Mesothelial cell of epicardium (in vitro differentiated cells): ENCODE data around the gene PTBP3. TPM values are rescaled to one million over a fixed set of nuclear protein-coding genes. Genes with fewer than 3 reads are reported as not detected.

ENCODE experiments used
- DNase-seq, 2 experiments: peaks; one replicate each; pipeline ENCODE4 v3.0.0; 2021; ENCODE audit warnings: low spot score in 2 of 2; ENCODE audit not compliant: unreplicated experiment in 2 of 2
- H3K27ac Mint-ChIP-seq: 2 replicates; pipeline ENCODE4 v1.8.0; 2021; ENCODE audit warnings: mixed read lengths
- H3K27me3 Mint-ChIP-seq: 2 replicates; pipeline ENCODE4 v1.8.0; 2021; ENCODE audit warnings: low read depth, mixed read lengths
- H3K36me3 Mint-ChIP-seq: 2 replicates; pipeline ENCODE4 v1.8.0; 2021; ENCODE audit warnings: mixed read lengths
- H3K4me1 Mint-ChIP-seq: 2 replicates; pipeline ENCODE4 v1.8.0; 2021; ENCODE audit warnings: mixed read lengths
- H3K4me3 Mint-ChIP-seq: 2 replicates; pipeline ENCODE4 v1.8.0; 2021; ENCODE audit warnings: mild to moderate bottlenecking, moderate library complexity, mixed read lengths
- H3K9me3 Mint-ChIP-seq: 2 replicates; pipeline ENCODE4 v1.8.0; 2021; ENCODE audit warnings: mixed read lengths
- total RNA-seq: library from RNA; stranded (reverse); gene quantifications from 3 replicates; pipeline ENCODE4 v1.2.1, GENCODE V29; 2021
- TF ChIP-seq, protein P1 (sequence below): fragments of 200-600 bp; sonication (generic); IDR thresholded peaks from one replicate; pipeline ENCODE4 v1.5.0; 2021; ENCODE audit warnings: antibody characterized with exemption; ENCODE audit not compliant: unreplicated experiment

The PTBP3 gene
- total RNA-seq, 1 donor from 2014 or later: 41.6 TPM

DNA sequence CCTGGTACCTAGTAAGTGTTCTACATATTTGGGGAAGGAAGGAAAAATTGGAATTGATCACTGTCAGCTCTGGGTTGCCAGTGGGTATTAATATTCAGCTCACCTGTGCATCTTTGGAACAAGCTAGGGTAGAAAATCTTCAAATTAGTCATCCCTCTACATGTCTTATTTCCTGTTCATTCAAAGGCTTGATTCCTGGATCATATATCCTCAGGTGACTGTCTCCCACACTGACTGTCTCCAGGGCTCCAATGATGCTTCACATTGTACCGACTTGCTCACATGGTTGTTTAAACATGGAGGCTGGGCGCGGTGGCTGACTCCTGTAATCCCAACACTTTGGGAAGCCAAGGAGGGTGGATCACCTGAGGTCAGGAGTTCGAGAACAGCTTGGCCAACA is 146.7 kb downstream of the PTBP3 start:
- H3K4me1 Mint-ChIP-seq: peaks cover 7% of the 10 kb centered on the region
- H3K27ac Mint-ChIP-seq: no peak overlapping the region
- H3K9me3 Mint-ChIP-seq: peaks cover 19% of the 10 kb centered on the region
- no peak overlapping the region for H3K4me3 Mint-ChIP-seq
- TF ChIP-seq, protein P1, sequence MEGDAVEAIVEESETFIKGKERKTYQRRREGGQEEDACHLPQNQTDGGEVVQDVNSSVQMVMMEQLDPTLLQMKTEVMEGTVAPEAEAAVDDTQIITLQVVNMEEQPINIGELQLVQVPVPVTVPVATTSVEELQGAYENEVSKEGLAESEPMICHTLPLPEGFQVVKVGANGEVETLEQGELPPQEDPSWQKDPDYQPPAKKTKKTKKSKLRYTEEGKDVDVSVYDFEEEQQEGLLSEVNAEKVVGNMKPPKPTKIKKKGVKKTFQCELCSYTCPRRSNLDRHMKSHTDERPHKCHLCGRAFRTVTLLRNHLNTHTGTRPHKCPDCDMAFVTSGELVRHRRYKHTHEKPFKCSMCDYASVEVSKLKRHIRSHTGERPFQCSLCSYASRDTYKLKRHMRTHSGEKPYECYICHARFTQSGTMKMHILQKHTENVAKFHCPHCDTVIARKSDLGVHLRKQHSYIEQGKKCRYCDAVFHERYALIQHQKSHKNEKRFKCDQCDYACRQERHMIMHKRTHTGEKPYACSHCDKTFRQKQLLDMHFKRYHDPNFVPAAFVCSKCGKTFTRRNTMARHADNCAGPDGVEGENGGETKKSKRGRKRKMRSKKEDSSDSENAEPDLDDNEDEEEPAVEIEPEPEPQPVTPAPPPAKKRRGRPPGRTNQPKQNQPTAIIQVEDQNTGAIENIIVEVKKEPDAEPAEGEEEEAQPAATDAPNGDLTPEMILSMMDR: no peak
- peaks cover 5% of the 10 kb centered on the region for H3K36me3 Mint-ChIP-seq
- H3K27me3 Mint-ChIP-seq: no peaks in the 10 kb centered on the region
- DNase-seq: no peak

DNA sequence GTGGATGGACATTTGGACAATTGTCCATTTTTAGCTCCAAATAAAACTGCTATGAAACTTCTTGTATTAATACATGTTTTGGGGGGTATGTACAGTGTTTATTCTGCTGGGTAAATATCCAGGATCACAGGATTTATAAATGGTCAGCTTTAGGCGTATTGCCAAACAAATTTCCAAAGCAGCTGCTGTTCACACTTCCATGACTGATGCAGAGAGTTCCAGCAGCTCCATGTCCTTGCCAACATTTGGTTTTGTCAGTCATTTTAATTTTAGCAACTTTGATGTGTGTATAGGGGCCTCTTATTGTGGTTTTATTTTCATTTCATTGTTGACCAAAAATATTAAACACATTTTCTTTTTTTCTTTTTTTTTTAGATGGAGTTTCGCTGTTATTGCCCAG is 148.5 kb downstream of the PTBP3 start:
- no peak overlapping the region for H3K27ac Mint-ChIP-seq
- TF ChIP-seq, protein P1: no peak
- DNase-seq: no peak
- no peaks in the 10 kb centered on the region for H3K36me3 Mint-ChIP-seq
- H3K9me3 Mint-ChIP-seq: peaks cover 12% of the 10 kb centered on the region
- peaks cover 17% of the 10 kb centered on the region for H3K4me1 Mint-ChIP-seq
- H3K4me3 Mint-ChIP-seq: no peak overlapping the region
- no peaks in the 10 kb centered on the region for H3K27me3 Mint-ChIP-seq

DNA sequence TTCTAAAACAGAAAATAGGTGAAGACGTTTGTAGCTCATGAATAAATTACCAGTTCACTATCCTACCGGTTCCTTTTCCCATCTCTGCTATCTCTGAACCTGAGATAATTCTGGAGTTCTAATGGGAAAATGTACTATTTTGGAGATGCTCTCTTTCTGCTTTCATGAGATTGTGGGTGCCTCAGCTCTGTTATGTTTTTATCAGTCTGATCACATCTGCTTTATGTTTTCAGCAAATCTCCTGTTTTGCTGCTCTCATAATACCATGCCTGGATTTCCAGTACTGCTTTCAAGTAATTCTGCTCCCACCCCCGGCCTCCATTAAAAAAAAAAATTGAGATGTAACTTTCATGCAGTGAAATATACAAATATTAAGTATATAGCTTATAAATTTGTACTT is 149.2 kb downstream of the PTBP3 start:
- TF ChIP-seq, protein P1: no peak
- Mint-ChIP-seq H3K27me3 (no peaks in the 10 kb centered on the region), H3K9me3 (peaks cover 12% of the 10 kb centered on the region), H3K4me1 (peaks cover 17% of the 10 kb centered on the region), H3K36me3 (no peaks in the 10 kb centered on the region), H3K4me3 (no peak overlapping the region), H3K27ac (no peak overlapping the region)
- no peak for DNase-seq

DNA sequence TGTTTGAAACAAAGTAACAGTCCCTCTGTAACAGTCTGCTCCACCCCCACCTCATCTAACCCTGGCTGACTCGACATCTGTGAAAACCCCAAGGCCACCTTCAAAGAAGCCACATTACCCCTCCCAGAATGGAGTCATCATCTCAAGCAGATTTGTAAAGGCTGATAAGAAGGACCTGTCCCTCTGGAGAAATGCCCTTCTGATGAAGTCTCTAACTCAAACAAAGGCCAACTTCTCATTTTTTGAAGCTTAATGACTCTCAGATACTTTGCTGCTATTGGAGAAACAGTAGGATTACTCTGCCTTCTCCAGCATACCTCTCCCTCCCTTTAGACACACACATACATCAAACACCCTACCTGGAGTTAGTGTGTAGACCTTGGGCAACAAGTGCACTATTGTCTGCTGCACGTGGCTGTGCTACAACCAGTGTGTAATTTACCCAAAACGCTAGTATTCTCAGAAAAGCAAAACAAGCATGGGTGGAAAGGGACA is 153.0 kb downstream of the PTBP3 start:
- H3K36me3 Mint-ChIP-seq: no peaks in the 10 kb centered on the region
- TF ChIP-seq, protein P1: no peak
- H3K27me3 Mint-ChIP-seq: peaks cover 6% of the 10 kb centered on the region
- peaks cover 12% of the 10 kb centered on the region for H3K9me3 Mint-ChIP-seq
- DNase-seq: no peak
- H3K27ac Mint-ChIP-seq: peak overlapping the region; percentile 55
- no peak overlapping the region for H3K4me3 Mint-ChIP-seq
- peaks cover 23% of the 10 kb centered on the region for H3K4me1 Mint-ChIP-seq

DNA sequence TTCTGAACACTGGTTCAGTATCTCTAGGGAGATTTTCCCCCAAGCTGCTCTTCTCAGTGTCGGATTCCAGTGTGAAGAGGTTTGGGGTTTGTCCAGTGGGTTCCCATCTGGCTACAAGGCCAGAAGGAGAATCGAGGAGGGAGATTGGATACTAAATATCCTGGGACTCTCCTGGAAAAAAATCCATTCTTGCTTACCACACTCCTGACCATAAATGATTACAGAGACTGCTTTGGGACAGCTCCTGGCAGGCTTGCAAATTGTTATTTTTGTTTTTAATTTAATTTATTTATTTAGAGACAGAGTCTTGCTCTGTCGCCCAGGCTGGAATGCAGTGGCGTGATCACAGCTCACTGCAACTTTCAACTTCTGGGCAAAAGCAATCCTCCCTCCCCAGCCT is 153.6 kb downstream of the PTBP3 start:
- Mint-ChIP-seq H3K27me3 (peaks cover 8% of the 10 kb centered on the region), H3K36me3 (no peaks in the 10 kb centered on the region), H3K4me1 (peaks cover 25% of the 10 kb centered on the region), H3K9me3 (peaks cover 12% of the 10 kb centered on the region), H3K27ac (no peak overlapping the region), H3K4me3 (no peak overlapping the region)
- TF ChIP-seq, protein P1: no peak
- no peak for DNase-seq

DNA sequence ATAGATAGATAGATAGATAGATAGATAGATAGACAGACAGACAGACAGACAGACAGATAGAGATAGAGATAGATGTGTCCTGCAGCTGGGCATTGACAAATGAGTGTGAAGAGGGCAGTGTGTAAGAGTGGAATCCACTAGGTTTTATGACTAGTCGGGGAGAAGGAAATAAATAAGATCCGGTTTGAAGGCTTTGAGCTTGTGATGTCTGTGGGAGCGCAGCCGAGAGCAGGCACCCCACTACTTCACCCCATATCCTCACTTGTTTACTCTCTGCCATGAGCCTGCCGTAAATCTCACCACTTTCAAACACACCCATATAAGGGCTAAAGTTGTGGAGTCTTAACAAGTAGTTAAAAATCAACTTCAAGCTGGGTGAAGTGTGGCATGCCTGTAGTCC is 156.9 kb downstream of the PTBP3 start:
- Mint-ChIP-seq H3K36me3 (peaks cover 3% of the 10 kb centered on the region), H3K27ac (no peak overlapping the region), H3K27me3 (peaks cover 8% of the 10 kb centered on the region), H3K4me3 (peak overlapping the region; percentile 83), H3K9me3 (no peaks in the 10 kb centered on the region), H3K4me1 (peaks cover 35% of the 10 kb centered on the region)
- DNase-seq: no peak
- TF ChIP-seq, protein P1: no peak
